Lower leg skin (tissue), 4 donors: Measurements from ENCODE around the gene MGLL. TPM values are rescaled to one million over a fixed set of nuclear protein-coding genes. Genes with fewer than 3 reads are reported as not detected.
"Not testable (repeated sequence)": the region's sequence is repeated elsewhere in the genome, so short reads cannot be mapped to it uniquely, and the experiment has no call there.

Experiments
- DNase-seq, 2 donors: peaks; one replicate each; pipeline ENCODE4 v3.0.0-alpha.2; 2019; ENCODE audit warnings: low spot score in 2 of 2
- H3K4me3 ChIP-seq: fragments of 200-600 bp; sonication (generic); 2 replicates; pipeline ENCODE4 v1.5.1; 2017; ENCODE audit warnings: mild to moderate bottlenecking, low read depth; ENCODE audit not compliant: poor library complexity, severe bottlenecking
- CTCF ChIP-seq, 3 donors: fragments of 450-650 bp; IDR thresholded peaks; one replicate each; pipeline ENCODE4 v1.5.1; 2016; ENCODE audit warnings: antibody characterized with exemption in 3 of 3, mild to moderate bottlenecking in 3 of 3, moderate library complexity in 2 of 3
- POLR2A ChIP-seq, 2 donors: fragments of 450-650 bp; IDR thresholded peaks; one replicate each; pipeline ENCODE4 v1.6.1; 2016 to 2017; ENCODE audit warnings: antibody characterized with exemption in 2 of 2, mild to moderate bottlenecking in 1 of 2, moderate library complexity in 1 of 2
- WGBS, 2 donors: methylation state at CpG; one replicate each; pipeline ENCODE4 v1.1.5; 2018; 5-methylcytosine and 5-hydroxymethylcytosine counted together
- intact Hi-C: fragments of 100-400 bp; cut with DNase I; formaldehyde crosslinking; loops from one replicate; pipeline ENCODE4 v1.15.0; 2023; ENCODE audit warnings: low total_unique reads
- total RNA-seq, 4 donors: library from RNA; depleted of rRNA; stranded (reverse); fragments of >200 nt; gene quantifications; one replicate each; pipeline ENCODE4 v1.1.0, GENCODE V29; 2016

The MGLL gene
- total RNA-seq, 4 donors from 2014 or later = 44.0 to 57.4 (median 48.0) TPM

- WGBS, 2 donors = 54 to 61% methylated on average over 13 of the region's 13 CpGs
- TF ChIP-seq POLR2A (IDR thresholded peaks at IDR 0.05) = no peak
- TF ChIP-seq CTCF (IDR thresholded peaks at IDR 0.05) = no peak
Observed at GRCh38 chr3:127707851-127708411, 114.4 kb downstream of the MGLL start.

GRCh38 chr3:127706785-127707351 is 115.4 kb downstream of the MGLL start:
- 78 to 82% methylated on average over 16 of the region's 16 CpGs for WGBS, 2 donors
- TF ChIP-seq CTCF (IDR thresholded peaks at IDR 0.05) = no peak
- H3K4me3 ChIP-seq = no peak overlapping the region
- peak in 1 of 2 donors; percentile 74 for DNase-seq
- intact Hi-C loops = no loop called here

More at GRCh38 chr3:127707851-127708411, 114.4 kb downstream of the MGLL start:
- no peak overlapping the region for H3K4me3 ChIP-seq
- peak in 1 of 2 donors; percentile 84 for DNase-seq
- intact Hi-C loops = no loop called here

DNA sequence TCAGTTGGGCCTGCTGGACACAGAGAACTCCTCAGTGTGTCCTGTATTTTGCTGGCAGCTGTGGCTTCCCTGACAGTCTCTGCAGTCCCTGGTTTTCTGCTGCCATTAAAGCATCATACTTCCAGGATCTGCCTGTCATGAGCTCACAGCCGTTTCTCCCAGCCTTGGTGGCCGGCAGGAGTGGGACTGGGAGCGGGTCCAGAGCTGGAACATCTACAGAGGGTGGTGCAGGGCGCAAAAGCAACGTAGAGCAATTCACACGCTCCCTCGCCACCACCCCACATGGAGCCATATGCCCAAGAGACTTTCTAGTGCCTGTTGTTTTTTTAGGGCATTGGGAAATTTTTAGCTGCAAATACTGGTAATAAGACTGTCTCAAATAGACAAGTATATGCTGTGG is 116.0 kb downstream of the MGLL start:
- no peak for TF ChIP-seq POLR2A (IDR thresholded peaks at IDR 0.05)
- TF ChIP-seq CTCF (IDR thresholded peaks at IDR 0.05) = no peak

DNA sequence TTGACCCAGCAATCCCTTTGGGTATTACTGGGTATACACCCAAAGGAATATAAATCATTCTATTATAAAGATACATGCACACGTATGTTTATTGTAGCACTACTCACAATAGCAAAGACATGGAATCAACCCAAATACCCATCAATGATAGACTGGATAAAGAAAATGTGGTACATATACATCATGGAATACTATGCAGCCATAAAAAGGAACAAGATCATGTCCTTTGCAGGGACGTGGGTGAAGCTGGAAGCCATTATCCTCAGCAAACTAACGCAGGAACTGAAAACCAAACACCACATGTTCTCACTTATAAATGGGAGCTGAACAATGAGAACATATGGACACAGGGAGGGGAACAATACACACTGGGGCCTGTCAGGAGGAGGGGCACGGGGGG is 117.5 kb downstream of the MGLL start:
- DNase-seq = peak in 1 of 2 donors; percentile 42
- 90 to 92% methylated on average over 4 of the region's 4 CpGs for WGBS, 2 donors
- H3K4me3 ChIP-seq, intact Hi-C loops: not testable (repeated sequence)

More for the DNA sequence above, 116.0 kb downstream of the MGLL start:
- intact Hi-C loops = no loop called here
- no peak overlapping the region for H3K4me3 ChIP-seq
- peak in 1 of 2 donors; percentile 85 for DNase-seq
- WGBS, 2 donors = 62 to 73% methylated on average over 7 of the region's 7 CpGs

GRCh38 chr3:127702151-127702578 is 120.2 kb downstream of the MGLL start:
- no peak for DNase-seq
- TF ChIP-seq CTCF (IDR thresholded peaks at IDR 0.05) (no peak), POLR2A (IDR thresholded peaks at IDR 0.05) (no peak)
- H3K4me3 ChIP-seq = no peak overlapping the region
- intact Hi-C loops = no loop called here
- WGBS, 2 donors = 58 to 82% methylated on average over 4 of the region's 4 CpGs

- no peak for TF ChIP-seq CTCF (IDR thresholded peaks at IDR 0.05)
- 62 to 68% methylated on average over 11 of the region's 11 CpGs for WGBS, 2 donors
- DNase-seq = no peak
- intact Hi-C loops = no loop called here
- no peak overlapping the region for H3K4me3 ChIP-seq
Observed at GRCh38 chr3:127701280-127701911, 120.9 kb downstream of the MGLL start.
